Measurements from ENCODE around the gene PROM1. TPM values are rescaled to one million over a fixed set of nuclear protein-coding genes. Genes with fewer than 3 reads are reported as not detected.

PROM1 gene
- total RNA-seq, 1 experiment from 2014 or later: 17.7 TPM

DNA sequence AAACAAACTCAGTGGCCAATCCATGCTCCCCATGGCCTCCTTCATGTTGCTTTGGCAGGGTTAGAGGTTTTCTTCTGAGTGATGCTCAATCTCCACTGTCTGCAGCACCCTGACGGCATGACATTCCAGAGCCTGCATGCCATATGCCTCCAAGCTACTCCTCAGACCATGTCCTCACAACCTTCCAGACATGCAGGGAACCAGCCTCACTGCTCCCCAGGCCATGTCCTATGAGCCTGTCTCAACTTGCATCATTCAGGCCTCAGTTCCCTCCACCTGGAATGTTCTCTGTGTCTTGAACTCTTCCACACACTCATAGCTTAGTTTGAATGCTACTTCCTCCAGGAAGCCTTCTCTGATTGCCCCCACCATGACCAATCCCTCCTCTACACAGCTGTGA lies 18.8 kb downstream of the PROM1 start:
- DNase-seq (ENCODE audit: low read depth, low spot score) (no peak), ATAC-seq (no peak)
- intact Hi-C loops (cut with micrococcal nuclease): no loop called here
- Histone ChIP-seq H3K9ac (ENCODE audit: low read length) (no peak overlapping the region), H3K27me3 (ENCODE audit: insufficient read depth, low read length) (no peaks in the 10 kb centered on the region), H3K9me3 (ENCODE audit: control insufficient read depth in 1 of 2, insufficient read depth in 1 of 2, low read depth in 1 of 2, low read length in 2 of 2) (no peaks in the 10 kb centered on the region), H2AFZ (ENCODE audit: low read depth, low read length, poor library complexity, severe bottlenecking) (no peak overlapping the region), H3K36me3 (ENCODE audit: control insufficient read depth in 1 of 2, insufficient read depth in 2 of 2, low read length in 2 of 2) (no peaks in the 10 kb centered on the region), H3K4me3 (replicated peaks in 1 of 2; ENCODE audit: low read depth in 1 of 2, low read length in 2 of 2) (no peak overlapping the region), H3K4me1 (ENCODE audit: control insufficient read depth in 1 of 2, insufficient read depth in 2 of 2, low read length in 2 of 2) (peaks cover 0 to 17% of the 10 kb centered on the region in 2 experiments; a peak in 2 of 4 replicates), H3K79me2 (ENCODE audit: insufficient read depth, low read length) (no peaks in the 10 kb centered on the region), H3K4me2 (ENCODE audit: low read length) (no peak overlapping the region), H3K27ac (ENCODE audit: low read depth, low read length) (no peak overlapping the region), H4K20me1 (ENCODE audit: insufficient read depth) (no peaks in the 10 kb centered on the region), H3K9me2 (ENCODE audit: insufficient read depth) (no peaks in the 10 kb centered on the region)
- ChIA-PET POLR2A (no interaction called here), RAD21 (ENCODE audit: low non-redundant PET in 1 of 2, low total read pairs in 2 of 2, uncharacterized antibody in 2 of 2, unreplicated experiment in 2 of 2) (no interaction called here), CTCF (no interaction called here)
- TF ChIP-seq, protein P1, sequence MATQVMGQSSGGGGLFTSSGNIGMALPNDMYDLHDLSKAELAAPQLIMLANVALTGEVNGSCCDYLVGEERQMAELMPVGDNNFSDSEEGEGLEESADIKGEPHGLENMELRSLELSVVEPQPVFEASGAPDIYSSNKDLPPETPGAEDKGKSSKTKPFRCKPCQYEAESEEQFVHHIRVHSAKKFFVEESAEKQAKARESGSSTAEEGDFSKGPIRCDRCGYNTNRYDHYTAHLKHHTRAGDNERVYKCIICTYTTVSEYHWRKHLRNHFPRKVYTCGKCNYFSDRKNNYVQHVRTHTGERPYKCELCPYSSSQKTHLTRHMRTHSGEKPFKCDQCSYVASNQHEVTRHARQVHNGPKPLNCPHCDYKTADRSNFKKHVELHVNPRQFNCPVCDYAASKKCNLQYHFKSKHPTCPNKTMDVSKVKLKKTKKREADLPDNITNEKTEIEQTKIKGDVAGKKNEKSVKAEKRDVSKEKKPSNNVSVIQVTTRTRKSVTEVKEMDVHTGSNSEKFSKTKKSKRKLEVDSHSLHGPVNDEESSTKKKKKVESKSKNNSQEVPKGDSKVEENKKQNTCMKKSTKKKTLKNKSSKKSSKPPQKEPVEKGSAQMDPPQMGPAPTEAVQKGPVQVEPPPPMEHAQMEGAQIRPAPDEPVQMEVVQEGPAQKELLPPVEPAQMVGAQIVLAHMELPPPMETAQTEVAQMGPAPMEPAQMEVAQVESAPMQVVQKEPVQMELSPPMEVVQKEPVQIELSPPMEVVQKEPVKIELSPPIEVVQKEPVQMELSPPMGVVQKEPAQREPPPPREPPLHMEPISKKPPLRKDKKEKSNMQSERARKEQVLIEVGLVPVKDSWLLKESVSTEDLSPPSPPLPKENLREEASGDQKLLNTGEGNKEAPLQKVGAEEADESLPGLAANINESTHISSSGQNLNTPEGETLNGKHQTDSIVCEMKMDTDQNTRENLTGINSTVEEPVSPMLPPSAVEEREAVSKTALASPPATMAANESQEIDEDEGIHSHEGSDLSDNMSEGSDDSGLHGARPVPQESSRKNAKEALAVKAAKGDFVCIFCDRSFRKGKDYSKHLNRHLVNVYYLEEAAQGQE (IDR thresholded peaks at IDR 0.05; ENCODE audit: low read depth): no peak
- TF ChIP-seq CBX3 (IDR thresholded peaks at IDR 0.05; ENCODE audit: low read depth) (no peak), ZNF274 (IDR thresholded peaks at IDR 0.05; ENCODE audit: low read depth, low read length) (no peak)
- BruUV-seq (replicated peaks): no TSS peak

DNA sequence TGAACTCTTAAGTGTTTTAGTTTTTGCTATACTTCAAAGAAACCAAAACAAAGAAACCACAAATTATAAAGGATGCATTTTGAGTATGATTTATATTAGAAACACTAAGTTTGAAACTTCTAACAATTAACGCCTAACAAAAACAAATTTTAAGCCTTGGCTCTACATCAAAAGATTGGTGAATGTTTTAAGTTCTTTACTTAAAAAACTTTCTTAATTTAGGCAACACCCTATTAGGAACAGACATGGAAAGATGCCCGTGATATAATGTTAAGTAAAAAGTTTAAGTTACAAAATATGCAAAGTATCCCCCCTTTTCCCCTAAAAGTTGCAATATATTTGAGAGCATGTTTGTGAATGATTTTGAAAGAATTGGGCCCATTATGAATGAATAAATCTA lies 21.2 kb downstream of the PROM1 start:
- no peaks in the 10 kb centered on the region for H3K9me3 ChIP-seq (ENCODE audit: control insufficient read depth in 1 of 2, insufficient read depth in 1 of 2, low read depth in 1 of 2, low read length in 2 of 2)
- POLR2A ChIA-PET: no interaction called here
- H3K27ac ChIP-seq (ENCODE audit: low read depth, low read length): no peak overlapping the region
- RAD21 ChIA-PET (ENCODE audit: low non-redundant PET in 1 of 2, low total read pairs in 2 of 2, uncharacterized antibody in 2 of 2, unreplicated experiment in 2 of 2): no interaction called here
- H3K4me2 ChIP-seq (ENCODE audit: low read length): no peak overlapping the region
- no peaks in the 10 kb centered on the region for H3K9me2 ChIP-seq (ENCODE audit: insufficient read depth)
- no peak for ATAC-seq
- H3K9ac ChIP-seq (ENCODE audit: low read length): no peak overlapping the region
- no peaks in the 10 kb centered on the region for H3K36me3 ChIP-seq (ENCODE audit: control insufficient read depth in 1 of 2, insufficient read depth in 2 of 2, low read length in 2 of 2)
- no peak overlapping the region for H2AFZ ChIP-seq (ENCODE audit: low read depth, low read length, poor library complexity, severe bottlenecking)
- no peaks in the 10 kb centered on the region for H3K27me3 ChIP-seq (ENCODE audit: insufficient read depth, low read length)
- no peaks in the 10 kb centered on the region for H4K20me1 ChIP-seq (ENCODE audit: insufficient read depth)
- BruUV-seq (replicated peaks): no TSS peak
- H3K4me3 ChIP-seq (replicated peaks in 1 of 2; ENCODE audit: low read depth in 1 of 2, low read length in 2 of 2): no peak overlapping the region
- CTCF ChIA-PET: no interaction called here
- no peak for TF ChIP-seq JUND (IDR thresholded peaks at IDR 0.05)
- no peak for TF ChIP-seq SRF (IDR thresholded peaks at IDR 0.05; ENCODE audit: low read depth)
- no peak for TF ChIP-seq ELF1 (IDR thresholded peaks at IDR 0.05; ENCODE audit: borderline replicate concordance, low read depth)
- TF ChIP-seq, protein P2, sequence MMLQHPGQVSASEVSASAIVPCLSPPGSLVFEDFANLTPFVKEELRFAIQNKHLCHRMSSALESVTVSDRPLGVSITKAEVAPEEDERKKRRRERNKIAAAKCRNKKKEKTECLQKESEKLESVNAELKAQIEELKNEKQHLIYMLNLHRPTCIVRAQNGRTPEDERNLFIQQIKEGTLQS (IDR thresholded peaks at IDR 0.05): no peak
- TF ChIP-seq FOSL1 (IDR thresholded peaks at IDR 0.05; ENCODE audit: low read depth): no peak
- no peak for TF ChIP-seq YY1 (IDR thresholded peaks at IDR 0.05; ENCODE audit: extremely low read depth, insufficient replicate concordance, low read depth, low read length)
- TF ChIP-seq SP1 (IDR thresholded peaks at IDR 0.05; ENCODE audit: low read depth): no peak
- TF ChIP-seq SIN3A (IDR thresholded peaks at IDR 0.05; ENCODE audit: low read depth): no peak
- no peak for TF ChIP-seq ZFX (IDR thresholded peaks at IDR 0.05)
- no peak for TF ChIP-seq ZNF274 (IDR thresholded peaks at IDR 0.05; ENCODE audit: low read depth, low read length)
- no peak for TF ChIP-seq POLR2A (IDR thresholded peaks at IDR 0.05; ENCODE audit: borderline replicate concordance, extremely low read depth, insufficient read depth, insufficient read length)
- no peak for TF ChIP-seq CEBPB (IDR thresholded peaks at IDR 0.05; ENCODE audit: low read depth)
- TF ChIP-seq, protein P3, sequence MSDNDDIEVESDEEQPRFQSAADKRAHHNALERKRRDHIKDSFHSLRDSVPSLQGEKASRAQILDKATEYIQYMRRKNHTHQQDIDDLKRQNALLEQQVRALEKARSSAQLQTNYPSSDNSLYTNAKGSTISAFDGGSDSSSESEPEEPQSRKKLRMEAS (IDR thresholded peaks at IDR 0.05): no peak
- no peak for TF ChIP-seq EGR1 (IDR thresholded peaks at IDR 0.05; ENCODE audit: low read depth)
- intact Hi-C loops (cut with micrococcal nuclease): no loop called here
- H3K4me1 ChIP-seq (ENCODE audit: control insufficient read depth in 1 of 2, insufficient read depth in 2 of 2, low read length in 2 of 2): peaks cover 0 to 10% of the 10 kb centered on the region in 2 experiments; a peak in 2 of 4 replicates
- DNase-seq (ENCODE audit: low read depth, low spot score): no peak
- no peaks in the 10 kb centered on the region for H3K79me2 ChIP-seq (ENCODE audit: insufficient read depth, low read length)

Data from HCT116 (cell line).